ENCODE results near the gene RNF112.

DNA sequence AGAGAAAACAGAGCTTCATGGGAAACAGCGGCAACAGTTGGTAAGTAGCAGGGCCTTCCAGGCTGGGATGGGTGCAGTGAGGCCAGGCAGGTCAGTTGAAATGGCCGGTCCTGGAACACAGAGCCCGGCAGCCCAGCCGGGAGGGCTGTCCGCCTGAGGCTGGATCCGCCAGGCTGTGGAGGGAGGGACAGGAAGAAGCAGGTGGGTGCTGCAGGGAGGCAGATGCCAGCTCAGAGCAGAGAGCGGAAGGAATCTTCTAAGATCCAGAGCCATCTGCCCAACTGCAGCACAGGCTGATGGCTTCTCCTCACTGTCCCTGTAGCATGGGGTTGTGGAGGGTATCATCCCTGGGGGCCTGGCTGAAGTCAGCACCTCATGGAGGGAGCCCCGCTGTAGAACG is 599 bp downstream of the RNF112 start:
- TF ChIP-seq, protein P1, sequence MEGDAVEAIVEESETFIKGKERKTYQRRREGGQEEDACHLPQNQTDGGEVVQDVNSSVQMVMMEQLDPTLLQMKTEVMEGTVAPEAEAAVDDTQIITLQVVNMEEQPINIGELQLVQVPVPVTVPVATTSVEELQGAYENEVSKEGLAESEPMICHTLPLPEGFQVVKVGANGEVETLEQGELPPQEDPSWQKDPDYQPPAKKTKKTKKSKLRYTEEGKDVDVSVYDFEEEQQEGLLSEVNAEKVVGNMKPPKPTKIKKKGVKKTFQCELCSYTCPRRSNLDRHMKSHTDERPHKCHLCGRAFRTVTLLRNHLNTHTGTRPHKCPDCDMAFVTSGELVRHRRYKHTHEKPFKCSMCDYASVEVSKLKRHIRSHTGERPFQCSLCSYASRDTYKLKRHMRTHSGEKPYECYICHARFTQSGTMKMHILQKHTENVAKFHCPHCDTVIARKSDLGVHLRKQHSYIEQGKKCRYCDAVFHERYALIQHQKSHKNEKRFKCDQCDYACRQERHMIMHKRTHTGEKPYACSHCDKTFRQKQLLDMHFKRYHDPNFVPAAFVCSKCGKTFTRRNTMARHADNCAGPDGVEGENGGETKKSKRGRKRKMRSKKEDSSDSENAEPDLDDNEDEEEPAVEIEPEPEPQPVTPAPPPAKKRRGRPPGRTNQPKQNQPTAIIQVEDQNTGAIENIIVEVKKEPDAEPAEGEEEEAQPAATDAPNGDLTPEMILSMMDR (IDR thresholded peaks at IDR 0.05; ENCODE audit: insufficient read depth, low read depth, low read length): no peak
- no peak for TF ChIP-seq EZH2 (IDR thresholded peaks at IDR 0.05; ENCODE audit: insufficient read depth, low read length)

Measured in astrocyte (in vitro differentiated cells and primary cell).